DLD1 (cell line): ENCODE data around the gene SYT8.

ENCODE experiments used
- in situ Hi-C: cut with HindIII; loops from 2 replicates; pipeline ENCODE4 v1.10.0; 2017; ENCODE audit warnings: low sequenced_read_pairs

SYT8 gene

DNA sequence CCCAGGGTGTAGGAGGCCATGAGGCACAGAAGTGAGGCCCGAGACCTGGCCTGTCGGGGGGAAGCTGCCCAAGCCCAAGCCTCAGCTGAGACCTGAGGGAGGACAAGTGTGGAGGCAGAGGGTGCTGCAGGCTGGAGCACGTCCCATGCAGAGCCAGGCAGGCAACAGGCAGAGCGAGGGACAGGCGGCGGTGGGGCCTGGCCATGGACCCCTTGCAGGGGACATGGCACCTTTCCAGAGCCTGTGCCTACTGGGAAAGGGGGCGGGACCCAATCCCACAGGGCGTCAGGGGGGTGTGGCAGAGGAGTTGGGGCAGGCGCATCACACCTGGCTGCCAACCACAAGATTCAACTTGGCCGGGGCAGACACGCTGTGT lies 8.3 kb downstream of the SYT8 start:
- in situ Hi-C loops: no loop called here

DNA sequence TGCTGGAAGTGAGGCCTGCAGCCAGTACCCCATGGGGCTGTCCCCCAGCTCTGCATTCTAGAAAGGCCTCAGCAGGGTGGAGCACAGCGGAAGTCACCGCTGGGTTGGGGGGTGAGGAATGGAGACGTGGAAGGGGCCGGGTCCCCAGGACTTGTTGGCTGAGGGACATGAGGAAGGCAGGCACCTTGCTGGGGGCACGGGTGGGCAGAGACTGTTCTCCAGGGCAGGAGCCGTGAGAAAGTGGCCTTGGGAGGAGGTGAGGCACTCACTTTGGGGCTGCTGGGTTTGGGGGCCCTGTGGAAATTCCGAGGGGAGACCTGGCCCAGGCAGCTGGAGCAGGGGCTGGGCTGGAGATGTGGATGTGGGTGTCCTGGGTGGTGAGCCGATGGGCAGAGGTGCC lies 9.0 kb downstream of the SYT8 start:
- in situ Hi-C loops: no loop called here

- in situ Hi-C loops: no loop called here
Measured at GRCh38 chr11:1844221-1845094, 9.7 kb downstream of the SYT8 start.

- in situ Hi-C loops: no loop called here
Measured at GRCh38 chr11:1845095-1845429, 10.3 kb downstream of the SYT8 start.

- in situ Hi-C loops: no loop called here
Measured at GRCh38 chr11:1845561-1846452, 11.0 kb downstream of the SYT8 start.

DNA sequence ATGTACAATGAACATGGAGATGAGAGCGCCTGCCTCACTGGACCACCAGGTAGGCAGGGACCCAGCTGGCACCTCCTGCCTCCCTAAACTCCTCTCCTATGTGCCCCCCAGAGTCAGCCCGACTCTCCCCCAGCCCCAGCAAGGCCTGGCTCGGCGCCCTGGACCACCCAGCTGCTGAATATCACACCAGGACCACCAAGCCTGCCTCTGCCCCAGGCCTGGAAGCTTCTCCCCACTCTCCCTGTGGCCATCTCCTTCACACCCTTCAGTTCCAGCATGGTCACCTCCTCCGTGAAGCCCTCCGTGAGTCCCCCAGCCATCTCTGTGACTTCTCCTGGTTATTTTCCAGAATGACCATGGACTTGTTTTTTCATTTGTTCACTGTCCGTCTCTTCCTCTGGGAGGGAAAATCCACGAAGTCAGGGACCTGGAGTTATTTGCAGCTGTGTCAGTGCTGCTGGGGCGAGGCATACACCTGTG lies 11.7 kb downstream of the SYT8 start:
- in situ Hi-C loops: no loop called here

DNA sequence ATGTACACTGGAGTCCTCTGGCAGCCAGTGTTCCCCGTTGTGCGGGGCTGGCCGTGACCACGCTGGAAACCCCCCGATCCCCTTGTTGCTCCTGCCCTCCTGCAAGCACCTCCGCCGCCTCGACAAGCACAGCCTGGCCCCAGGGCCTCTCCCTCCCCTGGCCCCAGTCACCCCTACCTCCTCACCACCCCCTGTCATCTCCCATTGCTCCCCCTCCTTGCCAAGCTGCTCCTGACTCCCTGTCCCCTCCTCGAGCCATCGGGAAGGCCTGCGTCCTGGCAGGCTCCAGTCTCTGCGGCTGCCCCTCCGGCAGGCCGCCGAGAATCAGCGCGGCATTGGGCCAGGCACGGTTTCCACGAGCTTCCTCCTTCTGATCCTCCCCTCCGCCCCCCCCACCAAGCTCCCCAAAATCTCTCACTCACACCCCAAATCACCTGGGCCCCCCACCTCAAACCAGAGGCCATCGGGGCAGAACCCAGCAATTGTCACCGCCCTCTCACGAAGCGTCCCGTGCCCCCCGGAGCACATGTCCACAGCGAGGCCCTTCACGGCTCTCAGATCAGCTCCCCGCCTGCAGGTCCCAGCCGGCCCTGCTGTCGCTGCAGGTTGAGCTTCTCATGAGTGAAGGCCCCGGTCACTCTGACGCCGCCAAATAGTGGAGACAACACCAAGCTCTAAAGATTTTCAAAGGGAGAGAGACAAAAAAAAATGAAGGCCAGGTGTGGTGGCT lies 12.4 kb downstream of the SYT8 start:
- in situ Hi-C loops: no loop called here

DNA sequence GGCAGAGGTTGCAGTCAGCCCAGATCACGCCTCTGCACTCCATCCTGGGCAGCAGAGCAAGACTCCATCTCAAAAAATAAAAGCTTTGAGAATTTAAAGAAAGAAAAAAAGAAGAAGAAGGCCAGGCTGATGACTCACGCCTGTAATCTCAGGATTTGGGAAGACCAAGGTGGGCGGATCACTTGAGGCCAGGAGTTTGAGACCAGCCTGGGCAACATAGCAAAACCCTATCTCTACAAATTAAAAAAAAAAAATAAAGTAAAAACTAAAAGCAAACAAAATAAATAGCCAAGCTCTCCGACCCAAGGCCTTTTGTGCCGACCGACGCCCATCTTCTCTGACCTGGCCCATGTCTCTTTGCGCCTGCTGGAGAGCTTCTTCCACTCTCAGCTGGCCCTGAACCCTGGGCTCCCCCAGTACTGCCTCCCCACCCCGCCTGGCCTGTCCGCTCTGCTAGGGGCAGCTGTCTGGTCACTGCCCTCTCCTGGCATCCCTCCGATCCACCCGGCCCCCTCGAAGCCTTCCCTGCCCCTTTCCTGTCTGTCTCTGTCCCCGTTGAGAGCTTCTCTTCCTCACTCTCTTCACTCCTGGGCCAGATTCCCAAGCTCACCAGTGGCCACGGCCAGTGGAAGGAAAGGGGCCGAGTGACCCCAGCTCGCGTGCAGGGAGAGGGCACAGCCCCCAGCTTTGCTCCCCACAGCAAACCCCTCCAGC lies 13.3 kb downstream of the SYT8 start:
- in situ Hi-C loops: no loop called here

DNA sequence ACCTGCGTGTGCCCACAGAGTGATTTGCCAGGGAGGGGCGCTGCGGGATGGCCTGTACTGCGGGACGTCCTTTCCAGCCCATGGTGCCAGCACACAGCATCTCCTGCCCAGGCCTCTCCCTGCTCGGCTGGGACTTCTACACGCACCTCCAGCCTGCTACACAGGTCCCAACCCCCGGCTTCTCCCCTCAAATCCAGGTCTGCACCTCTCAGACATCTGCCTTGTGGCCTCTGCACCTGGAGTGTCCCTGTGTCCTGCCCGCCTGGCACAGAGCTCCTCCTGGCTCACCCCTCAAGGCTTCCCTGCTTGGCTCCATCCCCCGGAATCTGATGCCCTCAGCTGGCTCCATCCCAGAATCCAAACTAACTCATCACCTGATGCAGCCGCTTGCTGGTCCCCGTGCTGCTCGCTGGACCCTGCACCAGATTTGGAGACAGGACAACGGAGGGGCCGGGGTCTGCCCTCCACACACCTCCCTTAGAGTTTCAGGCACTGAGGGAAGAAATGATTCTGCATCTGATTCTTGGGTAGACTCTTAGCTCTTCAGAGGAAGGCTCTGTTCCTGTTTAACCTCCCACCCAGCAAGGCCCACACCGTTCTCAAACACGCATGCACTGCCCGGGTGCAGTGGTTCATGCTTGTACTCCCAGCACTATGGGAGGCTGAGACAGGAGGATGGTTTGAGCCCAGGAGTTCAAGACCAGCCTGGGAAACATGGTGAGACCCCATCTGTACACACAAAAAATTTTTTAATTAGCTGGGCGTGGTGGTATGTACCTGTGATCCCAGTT lies 14.0 kb downstream of the SYT8 start:
- in situ Hi-C loops: no loop called here

DNA sequence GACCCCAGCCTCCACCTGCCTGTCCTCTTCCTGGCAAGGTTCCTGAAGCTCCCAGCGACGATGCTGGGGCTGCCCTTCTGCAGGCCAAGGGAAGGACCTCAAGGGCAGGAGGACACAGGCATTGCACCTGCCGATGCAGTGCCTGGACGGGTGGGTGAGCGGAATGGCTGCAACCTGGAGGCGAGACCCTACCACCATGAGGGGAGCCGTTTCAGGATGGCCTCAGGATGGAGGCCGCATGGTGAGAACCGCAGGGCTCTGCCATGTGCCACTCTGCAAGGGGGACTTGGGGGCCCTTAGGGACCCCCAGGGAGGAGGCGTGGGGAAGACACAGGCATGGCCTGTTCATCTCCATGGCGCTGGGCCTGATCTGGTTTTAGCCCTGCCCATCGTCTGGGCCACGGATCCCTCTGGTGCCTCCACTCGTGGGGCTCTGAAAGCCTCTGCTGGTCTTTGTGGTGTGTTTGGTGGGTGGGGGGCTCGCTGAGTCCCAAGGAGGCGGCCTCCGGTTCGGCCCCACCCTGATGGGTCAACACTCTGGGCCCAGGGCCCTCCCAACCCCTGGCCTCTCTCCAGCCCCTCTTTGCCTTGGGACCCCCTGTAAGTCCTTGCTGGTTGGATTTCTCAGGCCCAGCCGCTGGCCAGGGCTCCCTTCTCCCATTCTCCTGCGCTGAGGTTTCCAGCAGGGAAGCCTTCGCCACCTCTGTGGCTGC lies 16.8 kb downstream of the SYT8 start:
- in situ Hi-C loops: no loop called here

DNA sequence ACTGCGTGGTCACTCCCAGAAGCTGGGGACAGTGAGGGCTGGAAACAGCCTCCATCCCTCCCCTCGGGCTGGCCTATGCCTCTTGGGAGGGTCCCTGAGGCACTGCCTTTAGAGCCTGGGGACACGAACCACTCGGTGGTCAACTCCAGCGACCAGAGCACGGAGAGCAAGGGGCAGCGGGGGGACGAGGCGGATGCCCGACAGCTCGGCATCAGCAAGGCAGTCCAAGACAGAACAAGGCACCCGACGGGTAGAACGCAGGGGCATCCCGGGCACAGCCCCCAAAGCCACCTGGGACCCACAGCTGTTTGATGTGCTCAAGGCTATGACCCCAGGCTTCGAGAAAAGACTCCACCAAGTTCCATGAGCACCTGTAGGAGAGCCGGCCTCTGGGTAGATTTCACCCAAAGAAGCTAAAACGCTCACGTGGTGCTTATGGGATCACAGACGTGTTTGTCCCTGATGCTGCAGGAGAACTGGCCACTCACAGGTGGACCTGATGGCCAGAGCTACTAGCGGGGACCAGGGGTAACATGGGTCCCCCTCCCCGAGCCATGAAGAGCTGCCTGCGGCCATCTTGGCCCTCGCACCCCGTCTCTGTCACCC lies 17.6 kb downstream of the SYT8 start:
- in situ Hi-C loops: no loop called here

DNA sequence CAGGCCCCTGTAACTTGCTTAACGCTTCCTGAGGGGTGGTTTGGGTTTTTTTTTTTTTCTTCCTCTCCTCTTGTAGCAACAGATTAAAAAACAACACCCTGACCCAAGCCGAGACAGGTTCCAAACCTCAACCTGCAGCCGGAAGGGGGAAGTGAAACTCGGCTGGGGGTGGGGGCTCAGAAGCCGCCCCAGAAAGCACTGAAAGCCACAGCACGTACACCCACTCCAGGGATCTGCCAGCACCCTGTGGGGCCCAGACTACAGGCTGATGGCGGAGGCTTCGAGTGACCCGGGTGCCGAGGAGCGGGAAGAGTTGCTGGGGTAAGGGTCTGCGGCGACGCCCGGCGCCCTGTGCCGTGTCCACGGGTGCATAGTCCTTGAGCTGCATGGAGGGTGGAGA lies 18.1 kb downstream of the SYT8 start, which contains the start of gene LSP1:
Gene LSP1, plus strand, starts transcription at position 208 of the 400 bp plus-strand sequence. Its CDS starts 61 bp downstream, at position 269.
- in situ Hi-C loops: no loop called here

DNA sequence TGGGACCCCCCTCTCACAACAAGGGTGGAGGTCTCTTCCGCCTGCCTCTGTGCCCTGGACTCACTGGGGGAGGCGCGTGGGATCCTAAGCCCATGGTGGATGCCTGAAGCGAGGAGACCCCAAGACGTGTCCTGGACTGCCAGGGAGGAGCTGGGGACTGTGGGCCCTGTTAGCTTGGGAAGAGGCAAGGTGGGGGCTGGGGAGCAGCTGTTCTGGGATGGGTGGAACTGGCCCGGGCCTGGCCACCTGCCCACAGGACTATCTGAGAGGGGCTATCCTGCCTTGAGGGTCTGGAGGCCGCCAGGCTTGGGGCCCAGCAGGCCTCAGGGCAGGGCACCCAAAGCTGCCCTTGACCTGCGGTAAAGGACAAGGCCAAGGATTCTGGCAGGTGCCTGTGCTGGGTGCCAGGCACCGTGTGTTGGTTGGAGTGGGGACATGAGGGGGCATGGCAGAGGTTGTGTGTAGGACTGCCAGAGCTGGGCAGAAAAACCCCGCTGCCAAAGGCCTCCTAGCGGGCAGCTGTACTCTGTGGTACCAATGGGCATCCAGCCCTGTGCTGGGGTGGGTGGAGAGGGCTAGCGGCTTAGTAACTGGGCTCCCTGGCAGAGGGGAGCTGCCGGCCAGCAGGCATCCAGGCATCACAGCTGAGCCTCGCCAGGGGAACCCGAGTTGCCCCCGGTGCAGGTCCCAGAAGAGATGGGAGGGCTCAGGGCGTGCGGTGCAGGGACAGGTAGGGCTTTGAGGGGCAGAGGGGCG lies 18.8 kb downstream of the SYT8 start:
- in situ Hi-C loops: no loop called here

- in situ Hi-C loops: no loop called here
Measured at GRCh38 chr11:1854132-1854948, 19.6 kb downstream of the SYT8 start.

DNA sequence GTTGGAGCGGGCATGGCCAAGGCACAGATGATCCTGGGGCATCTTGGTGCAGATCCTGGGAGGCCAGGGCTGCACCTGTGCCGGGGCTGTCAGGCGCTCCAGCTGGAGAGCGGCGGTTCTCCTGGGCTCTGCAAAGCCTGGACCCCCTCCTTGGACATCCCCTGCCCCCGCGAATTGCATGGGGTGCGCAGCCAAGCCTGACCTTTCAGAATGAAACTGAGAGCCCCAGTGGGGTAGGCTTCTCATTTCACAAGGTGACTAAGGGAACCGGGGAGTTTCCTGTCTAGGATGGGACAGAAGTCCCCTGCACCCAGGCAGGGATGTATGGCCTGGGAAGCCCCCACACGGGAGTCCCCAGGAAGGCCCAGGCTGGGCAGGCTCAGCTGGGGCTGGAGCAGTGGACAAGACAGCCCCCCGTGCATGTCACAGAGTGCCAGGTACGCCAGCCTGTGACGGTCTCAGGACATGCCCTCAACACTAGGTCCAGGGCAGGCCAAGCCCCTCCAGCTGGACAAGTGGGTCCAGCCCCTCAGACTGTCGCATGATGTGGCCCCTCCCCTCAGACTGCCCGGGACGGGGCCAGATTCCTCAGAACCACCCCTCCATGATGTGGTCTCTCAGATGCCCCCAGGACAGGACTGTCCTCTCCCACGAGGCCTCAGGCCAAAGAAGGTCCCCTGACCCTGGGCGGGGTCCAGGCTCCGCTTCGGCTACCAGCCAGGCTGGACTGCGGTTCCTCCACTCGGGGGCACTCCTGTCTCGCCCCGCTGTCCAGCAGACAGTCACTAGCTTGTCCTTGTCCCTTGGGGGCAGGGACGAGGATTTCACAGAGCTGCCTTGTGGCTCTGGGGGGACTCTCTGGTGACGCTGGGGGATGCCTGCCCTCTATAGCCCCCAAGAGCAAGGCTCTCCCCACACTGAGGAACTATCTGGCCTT lies 20.4 kb downstream of the SYT8 start:
- in situ Hi-C loops: no loop called here

- in situ Hi-C loops: no loop called here
Measured at GRCh38 chr11:1855886-1856265, 21.1 kb downstream of the SYT8 start.
